HG02884 (cell line): ENCODE results near the gene TARBP1.
"Not testable (repeated sequence)": the region's sequence is repeated elsewhere in the genome, so short reads cannot be mapped to it uniquely, and the experiment has no call there.

Source experiments
- ATAC-seq: cut with Tn5 transposase; IDR thresholded peaks from one replicate; pipeline ENCODE4 v1.9.1; 2021; ENCODE audit warnings: mild to moderate bottlenecking, moderate library complexity; ENCODE audit not compliant: unreplicated experiment

The TARBP1 gene

DNA sequence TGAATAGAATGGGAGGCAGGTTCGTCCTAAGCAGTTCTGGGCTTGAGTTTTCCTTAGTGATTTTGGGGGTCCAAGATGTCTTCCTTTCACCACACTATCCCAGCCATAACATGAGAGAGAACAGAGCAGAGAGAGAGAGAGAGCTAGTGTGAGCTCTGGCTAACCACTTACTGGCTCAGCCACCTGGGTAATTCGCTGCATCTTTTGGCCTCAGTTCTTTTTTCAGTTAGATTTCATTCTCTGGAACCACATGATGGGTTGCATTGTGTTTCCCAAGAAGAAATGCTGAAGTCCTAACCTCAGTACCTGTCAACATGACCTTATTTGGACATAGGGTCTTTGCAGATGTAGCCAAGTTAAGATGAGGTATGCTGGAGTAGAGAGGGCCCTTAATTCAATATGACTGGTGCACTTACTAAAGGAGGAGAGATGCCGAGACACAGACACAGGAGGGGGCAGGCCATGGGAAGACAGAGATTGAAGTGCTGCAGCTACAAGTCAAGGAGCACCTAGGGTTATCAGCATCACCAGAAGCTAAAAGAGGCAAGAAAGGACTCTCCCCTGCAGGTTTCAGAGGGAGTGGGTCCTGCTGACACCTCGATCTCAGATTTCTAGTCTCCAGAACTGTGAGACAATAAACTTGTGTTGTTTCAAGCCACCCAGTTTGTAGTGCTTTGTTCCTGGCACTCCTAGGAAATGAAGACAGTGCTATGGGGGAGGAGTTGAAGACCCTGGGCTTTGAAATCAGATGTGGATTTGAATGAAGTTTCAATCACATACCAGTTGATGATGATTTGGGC is 26.2 kb upstream of the TARBP1 start:
- no peak for ATAC-seq

DNA sequence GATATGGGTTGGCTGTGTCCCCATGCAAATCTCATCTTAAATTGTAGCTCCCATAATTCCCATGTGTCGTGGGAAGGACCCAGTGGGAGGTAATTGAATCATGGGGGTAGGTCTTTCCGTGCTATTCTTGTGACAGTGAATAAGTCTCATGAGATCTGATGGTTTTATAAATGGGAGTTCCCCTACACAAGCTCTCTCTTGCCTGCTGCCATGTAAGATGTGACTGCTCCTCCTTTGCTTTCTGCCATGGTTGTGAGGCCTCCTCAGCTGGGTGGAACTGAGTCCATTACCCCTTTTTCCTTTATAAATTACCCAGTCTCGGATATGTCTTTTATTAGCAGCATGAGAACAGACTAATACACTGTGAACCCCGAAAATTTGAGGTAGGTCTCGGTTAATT is 25.3 kb upstream of the TARBP1 start:
- not testable (repeated sequence) for ATAC-seq

DNA sequence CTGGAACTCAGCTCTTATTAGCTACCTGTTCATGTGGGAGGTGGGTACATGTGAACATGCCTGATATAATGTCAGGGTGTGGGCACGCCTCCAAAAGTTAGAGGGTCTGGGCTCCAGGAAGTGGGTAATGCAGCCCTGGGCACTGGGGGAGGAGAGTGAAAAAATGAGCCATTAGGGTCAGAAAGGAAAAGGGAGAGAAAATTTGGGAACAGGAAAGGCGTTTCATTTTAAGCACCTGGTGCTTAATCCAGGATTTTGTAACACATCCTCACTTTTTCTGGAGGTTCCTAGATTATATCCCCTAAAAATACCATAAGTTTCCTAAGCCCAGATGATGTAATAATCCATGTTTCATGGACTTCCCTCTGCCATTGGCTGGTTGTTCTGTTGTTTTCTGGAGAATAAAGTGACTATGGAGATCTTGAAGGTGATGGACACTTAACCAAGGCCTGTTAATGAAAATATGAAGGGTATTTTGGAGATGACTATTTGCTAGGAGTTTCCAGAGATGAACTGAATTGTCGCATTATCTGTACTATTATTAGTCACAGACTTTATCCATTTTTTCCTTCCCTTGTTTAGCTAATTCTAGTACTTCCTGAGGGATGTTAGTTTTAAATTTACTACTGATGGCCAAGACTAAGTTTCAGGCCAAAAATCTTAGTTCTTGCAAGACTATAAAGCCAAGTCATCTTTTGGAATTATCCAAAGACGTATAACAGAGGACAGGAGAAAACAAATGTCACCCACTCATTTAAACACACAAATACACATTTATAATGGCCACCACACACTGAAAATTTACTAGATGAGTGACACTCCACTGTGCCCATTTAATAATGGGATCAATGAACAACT is 24.4 kb upstream of the TARBP1 start:
- ATAC-seq = no peak

DNA sequence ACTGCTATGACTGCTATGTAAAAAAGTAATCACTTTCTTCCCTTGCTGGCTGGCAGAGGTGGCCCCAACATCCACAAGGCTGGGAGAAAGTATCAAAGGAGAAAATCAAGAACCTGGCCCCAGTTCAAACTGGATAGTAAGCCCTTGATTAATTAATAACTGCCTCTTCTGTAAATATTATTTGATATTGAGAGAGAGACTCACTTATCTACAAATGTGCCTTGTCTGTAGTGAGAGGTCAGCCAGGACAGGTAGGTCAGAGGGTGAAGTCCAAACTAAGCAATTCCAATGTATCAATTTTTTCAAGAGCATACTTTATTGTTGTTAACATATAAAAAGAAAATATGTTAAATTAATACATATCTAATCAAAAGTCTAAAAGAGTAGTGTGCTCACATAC is 23.8 kb upstream of the TARBP1 start:
- no peak for ATAC-seq

DNA sequence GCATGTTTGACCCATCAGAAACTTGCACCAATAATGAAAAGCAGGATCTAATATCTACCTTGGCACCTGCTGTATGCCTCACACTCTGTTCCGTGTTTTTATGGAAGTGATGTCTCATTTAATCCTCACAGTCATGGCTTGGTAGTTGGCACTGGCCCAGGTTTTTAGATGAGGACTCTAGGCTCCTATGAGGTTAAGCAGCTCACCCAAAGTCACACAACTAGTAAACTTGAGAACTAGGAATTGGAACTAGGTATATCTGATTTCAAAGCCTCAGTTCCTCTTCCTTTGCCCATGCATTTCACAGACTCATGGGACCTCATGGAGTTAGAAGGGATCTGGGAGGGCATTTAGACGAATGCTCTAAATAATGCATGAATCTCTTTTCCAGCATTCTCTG is 21.3 kb upstream of the TARBP1 start:
- no peak for ATAC-seq

DNA sequence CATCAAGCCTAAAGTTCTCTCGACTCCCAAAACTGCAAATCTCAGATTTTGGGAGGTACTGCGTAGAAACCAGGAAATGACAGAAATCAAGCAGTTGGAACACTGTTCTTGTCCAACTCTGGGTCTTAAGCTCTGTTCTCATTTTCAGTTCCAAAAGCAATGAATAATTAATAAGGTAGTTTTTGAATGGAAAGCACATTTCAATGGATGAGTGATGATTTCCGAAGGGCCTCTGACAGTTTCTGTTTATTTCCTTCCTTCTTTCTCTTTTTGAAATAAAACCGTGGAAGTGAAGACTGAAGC is 20.9 kb upstream of the TARBP1 start:
- ATAC-seq = no peak

DNA sequence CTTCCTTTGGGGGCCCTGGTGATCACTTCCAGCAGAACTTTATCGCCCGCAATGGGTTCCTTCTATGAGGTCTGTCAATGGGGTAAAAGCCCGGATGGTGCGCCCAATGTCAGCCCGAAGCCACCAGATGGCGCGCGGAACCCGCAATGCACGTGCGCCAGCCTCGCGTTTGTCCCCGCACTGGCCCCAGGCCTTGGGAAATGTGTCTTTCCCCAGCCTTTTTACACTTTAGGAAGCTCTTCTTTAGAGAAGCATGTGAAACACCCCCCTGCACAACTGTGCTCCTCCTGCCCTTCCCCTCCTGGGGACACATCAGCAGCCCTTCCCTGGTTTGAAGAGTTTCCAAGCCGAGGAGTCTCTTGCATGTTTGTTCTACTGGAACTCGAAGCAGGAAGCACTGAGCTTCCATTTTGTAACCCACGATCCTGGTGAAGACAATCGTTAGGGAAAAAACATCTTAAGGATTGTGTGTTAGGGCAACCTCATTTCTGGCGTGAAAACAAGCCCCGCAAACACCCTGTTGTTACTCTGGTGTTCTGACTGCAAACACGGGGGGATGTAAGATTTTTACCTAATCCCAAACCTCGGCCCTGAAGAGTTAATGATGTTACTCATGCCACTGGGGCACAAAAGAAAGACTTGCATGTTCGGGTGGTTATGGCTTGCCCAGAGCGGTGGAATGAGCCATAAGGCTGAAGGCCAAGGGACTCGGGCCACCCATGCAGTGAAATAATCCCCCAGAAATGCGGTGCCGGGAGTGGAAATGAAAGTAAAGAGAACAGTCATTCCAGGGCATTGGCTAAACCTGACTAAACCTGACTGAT is 20.4 kb upstream of the TARBP1 start:
- peak; percentile 30 for ATAC-seq

DNA sequence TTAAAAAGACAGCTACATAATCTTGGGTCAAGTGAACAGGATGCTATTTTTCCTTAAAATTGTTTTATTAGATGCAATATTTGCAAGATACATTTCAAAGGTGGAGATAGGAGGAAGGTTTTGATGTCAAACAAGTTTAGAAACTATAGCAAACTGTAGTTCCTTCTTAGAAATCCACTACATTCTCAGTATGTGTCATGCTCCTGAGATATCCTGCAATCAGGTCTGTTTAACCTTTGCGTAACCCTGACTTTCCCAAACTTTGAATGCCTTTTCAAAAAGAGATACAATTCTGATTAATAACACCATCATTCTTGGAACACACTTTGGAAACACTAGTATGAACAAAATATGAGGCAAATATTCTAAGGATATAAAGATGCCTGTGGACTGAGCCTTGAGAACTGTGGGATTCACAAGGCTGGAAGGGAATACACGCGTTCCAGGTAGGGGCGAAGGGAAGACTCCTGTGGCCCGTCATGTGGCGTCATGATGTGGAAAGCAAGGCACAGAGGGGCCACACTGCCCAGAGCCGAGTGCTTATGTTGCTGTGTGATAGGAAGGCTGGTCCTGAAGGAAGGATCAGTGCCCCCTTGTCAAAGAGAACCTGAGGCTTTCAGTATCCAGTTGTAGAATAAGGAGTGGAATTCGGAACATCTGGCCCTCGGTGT is 19.6 kb upstream of the TARBP1 start:
- ATAC-seq = no peak

DNA sequence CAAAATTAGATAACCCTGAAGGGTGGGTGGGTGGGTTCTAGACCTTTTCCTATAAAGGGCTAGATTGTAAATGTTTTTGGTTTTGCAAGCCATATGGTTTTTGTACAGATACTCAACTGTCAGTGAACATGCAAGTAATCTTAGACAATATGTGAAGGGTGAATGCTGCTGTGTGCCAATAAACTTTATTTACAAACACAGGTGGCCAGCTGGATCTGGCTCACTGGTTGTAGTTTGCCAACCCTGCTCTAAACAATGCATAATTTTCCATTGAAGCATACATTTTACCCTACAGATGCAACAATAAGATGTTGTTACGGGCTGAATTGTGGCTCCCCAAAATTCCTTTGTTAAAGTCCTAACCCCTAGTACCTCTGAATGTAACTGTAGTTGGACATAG is 18.6 kb upstream of the TARBP1 start:
- ATAC-seq = no peak

DNA sequence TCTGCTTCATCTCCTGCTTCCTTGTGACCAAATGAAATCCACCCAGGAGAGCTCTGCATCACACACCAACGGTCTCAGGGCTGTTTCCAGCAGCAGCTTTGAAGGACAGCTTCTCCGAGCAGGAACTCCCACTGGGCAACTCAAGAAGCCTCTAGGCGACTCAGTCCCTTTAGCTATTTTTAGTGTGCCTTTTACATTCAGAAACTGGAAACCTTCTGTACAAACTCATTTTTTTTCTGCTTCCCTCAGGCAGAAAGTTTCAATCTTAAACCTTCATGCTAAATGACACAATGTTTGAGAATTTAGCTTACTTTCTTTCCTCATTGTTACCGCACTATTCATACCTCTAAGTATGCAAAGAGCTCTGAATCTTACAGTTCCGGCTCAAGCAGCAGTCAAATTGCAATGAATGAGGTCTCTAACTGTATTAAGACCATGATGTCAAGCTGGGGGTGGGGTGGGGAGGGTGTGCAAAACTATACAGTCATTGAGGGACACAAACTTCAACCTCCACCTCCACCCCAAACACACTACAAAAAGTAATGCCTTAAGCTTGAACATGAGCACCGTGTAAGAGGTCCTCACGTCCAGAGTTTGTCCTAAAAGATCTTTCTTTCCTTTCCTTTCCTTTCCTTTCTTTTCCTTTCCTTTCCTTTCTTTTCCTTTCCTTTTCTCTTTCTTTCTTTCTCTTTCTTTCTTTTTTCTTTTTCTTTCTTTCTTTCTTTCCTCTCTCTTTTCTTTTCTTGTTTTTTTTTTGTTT is 16.4 kb upstream of the TARBP1 start:
- ATAC-seq = peak; percentile 77

DNA sequence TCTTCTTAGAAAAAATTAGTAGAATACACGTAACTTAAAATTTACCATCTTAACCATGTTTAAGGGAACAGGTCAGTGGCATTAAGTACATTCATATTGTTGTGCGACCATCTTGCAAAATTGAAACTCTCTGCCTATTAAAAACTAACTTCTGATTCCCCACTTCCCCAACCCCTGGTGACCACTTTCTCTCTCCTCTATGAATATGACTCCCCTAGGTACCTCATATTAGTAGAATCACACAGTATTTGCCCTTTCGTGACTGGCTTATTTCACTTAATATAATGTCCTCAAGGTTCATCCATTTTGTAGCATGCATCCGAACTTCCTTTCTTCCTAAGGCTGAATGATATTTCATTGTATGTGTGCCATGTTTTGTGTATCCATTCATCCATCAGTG is 15.1 kb upstream of the TARBP1 start:
- ATAC-seq = no peak

DNA sequence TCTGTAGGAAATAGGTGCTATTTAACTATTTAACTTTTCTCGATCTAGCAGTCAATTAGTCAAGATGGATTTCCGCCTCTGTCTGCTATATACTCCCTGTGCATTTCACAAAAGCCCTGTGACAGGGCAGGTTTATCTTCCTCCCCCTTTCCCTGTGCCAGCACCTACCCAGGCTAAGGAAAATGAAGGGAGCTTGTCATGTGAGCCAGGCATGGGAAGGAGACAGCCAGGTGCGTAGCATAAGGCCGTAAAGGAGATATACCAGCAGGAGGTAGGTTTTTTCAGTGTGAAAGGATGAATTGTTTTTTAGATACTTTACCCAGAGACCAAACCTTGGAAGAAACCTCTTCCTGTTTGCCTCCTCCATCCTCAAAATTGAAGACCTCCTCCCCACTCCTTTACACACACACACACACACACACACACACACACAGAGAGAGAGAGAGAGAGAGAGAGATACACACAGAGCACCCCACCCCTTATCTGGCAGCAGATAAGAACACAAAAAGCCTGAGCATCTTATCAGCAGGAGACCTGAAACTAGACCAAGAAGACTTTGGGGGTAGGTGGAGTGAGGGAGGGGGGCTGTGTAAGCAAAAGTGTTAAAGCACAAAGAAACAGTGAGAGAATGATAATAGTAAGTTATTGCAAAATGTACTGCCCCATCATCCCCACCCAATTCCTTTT is 12.0 kb upstream of the TARBP1 start:
- no peak for ATAC-seq

DNA sequence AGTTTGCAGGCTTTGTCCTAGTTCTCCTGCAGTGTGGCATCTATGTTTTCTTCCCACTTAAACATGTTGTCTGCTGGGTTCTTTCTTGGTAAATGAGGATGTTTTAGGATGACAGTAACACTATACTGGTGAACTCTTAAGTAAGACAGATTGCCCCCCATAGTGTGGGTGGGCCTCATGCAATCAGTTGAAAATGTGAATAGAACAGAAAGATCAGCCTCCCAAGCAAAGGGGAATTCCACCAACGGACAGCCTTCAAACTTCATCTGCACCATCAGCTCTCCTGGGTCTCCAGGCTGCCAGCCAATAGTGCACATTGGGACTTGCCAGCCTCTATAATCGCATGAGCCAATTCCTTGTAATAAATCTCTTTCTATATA is 10.7 kb upstream of the TARBP1 start:
- no peak for ATAC-seq

DNA sequence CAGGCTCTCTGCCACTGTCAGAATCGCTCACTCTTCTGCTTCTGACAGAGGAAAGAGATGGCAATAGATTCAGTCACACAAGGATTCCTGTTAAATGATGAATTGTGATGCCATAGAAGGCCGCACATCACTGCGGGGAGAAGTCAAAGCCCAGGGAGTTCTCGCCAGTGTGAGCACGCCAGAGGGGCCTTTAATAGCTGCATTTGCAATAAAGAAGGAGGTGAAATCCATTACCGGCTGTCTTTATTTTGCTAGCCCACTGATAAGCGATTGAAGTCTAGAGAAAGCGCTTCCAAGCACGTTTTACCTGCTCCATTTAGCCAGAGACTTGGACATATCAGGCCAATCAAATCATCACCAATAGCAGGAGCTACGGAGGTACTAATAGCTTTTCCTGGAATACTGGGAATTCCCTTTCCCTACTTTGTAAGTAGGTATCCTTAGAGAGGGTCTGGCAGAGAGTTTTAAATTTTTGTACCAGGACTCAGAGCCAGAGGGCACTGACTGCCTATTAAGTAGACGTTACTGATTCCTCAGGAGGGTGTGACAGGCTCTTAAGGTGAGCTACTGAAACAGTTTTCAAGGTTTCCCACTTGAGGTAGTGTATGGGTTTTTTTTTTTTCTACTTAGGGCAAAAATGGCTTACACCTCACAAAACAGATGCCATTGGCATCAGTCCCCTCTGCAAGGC is 10.2 kb upstream of the TARBP1 start:
- ATAC-seq = peak; percentile 16

DNA sequence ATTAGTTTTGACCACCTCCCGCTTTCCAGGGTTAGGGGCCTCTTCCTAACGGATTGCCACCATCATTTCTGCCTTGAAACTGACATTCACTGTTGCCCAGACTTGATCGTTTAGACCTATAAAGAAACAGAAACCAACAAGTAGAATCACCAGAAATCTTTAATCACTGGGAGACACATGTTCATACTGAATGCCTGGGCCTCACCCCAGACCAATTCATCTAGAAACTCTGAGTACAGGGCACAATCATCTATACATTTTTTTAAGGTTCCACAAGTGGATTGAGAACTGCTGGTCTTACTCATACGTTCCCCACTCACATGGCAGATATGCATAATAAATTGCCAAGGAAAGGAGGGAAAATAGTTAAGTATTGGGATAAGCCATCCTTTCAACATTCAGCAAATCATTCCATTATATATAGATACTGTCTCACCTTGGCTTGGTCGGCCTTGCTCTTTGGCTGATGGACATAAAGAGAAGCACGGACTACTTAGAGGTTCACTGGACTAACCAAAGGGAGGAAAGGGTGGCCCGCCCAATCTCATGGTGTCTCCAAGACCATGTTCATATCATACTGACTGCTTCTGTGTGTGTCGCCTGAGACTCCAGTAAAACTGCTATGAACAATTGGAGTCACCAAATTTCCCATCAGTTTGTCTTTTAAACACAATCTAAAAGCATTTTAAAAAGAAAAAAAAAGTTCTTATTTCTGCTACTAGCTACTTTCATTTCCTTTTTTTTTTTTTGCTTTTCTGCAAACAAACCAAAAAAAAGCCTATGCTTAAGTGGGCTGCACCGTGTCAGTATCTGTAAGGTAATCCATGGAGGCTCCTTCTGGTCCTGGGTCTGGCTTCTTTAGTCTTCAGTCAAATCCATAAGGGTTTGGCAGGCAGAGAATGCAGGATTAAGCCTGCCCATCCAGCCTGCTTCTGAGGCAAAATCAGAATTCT is 9.4 kb upstream of the TARBP1 start:
- peak; percentile 68 for ATAC-seq

DNA sequence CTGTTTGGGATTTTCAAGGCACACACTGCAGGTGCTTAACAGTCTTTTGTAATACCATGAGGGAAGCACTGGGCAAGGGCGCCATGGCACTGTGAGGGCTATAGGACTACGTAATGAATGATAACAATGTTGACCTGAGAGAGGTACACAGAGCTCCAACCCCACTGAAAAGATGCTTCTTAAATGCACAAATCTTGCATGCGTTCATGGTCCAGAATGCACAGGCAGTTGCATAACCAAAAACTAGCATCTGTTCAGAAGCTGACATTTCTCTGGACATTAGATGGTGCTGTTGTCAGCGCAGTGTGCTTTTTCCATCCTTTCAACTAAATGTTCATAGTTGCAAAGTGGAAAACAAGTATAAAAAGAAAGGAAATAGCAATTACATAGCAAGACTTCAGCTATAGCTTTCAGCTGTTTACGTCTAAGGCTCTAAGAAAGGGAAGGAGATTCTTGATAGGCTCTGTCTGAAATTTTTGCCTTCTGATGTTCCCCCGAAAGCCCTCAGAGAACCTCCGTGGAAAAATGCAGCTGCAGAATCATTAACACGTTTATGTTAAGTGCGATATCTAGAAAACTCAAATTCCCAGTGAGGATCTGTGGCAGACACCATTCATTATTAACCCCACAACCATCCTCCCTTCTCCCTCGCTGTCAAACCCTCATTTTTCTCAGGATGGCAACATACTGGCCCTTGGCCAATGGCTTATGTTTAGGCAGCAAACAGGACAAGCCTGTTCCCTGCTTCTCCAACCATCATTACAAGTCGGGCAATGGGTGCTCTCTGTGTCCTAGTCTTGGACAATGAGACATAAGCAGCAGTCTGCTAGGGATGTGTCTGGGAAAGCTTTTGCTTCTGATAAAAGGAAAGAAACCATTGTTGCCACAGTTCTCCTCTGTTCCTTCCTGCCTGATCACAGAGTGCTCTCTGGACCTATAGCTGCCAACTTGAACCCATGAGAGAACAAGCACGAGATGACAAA is 8.2 kb upstream of the TARBP1 start:
- ATAC-seq = no peak
